ENCODE results near the gene EDIL3. TPM values are rescaled to one million over a fixed set of nuclear protein-coding genes. Genes with fewer than 3 reads are reported as not detected.

EDIL3 gene
- total and polyA plus RNA-seq, 10 of the 15 experiments (the other 5 are each of a cell fraction or from before 2014, with no cell fraction given) = 0.01 to 0.62 (median 0.20) TPM

DNA sequence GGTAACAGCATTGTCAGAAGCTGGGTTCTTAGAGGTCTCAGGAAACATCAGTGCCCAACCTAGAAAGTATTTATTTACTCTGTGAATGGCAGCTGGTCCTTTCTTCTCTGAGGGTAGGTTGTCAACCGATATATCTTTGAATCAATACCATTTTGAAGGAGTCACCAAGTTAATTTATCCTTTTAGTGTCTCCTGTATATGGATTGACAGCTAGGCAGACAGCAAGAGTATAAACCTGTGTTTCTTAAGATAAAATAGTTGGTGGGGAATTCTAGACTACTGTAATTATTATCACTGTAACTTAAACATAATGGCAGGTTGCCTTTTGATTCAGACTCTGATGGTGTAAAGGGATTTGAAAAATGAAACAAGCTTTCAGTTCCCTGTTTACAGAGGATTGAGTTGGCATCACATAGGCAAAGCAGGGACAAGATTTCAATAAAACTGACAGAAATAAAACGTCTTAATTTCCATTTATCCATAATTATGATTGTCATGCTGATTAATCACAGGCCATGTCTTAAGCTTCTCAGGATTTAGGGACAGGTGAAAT lies 473.2 kb downstream of the EDIL3 start:
- Histone ChIP-seq H3K79me2 (ENCODE audit: control insufficient read depth, insufficient read depth, low read length) (no peaks in the 10 kb centered on the region), H3K4me2 (ENCODE audit: control insufficient read depth, insufficient read depth) (no peak overlapping the region), H3K36me3 (ENCODE audit: control insufficient read depth in 2 of 2, insufficient read depth in 2 of 2, low read length in 1 of 2) (no peaks in the 10 kb centered on the region), H4K20me1 (ENCODE audit: control insufficient read depth, insufficient read depth) (no peaks in the 10 kb centered on the region), H3K27ac (ENCODE audit: control insufficient read depth, insufficient read depth) (no peak overlapping the region), H3K9me3 (replicated peaks; ENCODE audit: control insufficient read depth, insufficient read depth, low read length) (no peaks in the 10 kb centered on the region), H3K4me3 (no peak overlapping the region), H2AFZ (ENCODE audit: control insufficient read depth, low read depth, low read length) (no peak overlapping the region), H3K27me3 (replicated peaks in 1 of 2; ENCODE audit: control insufficient read depth in 2 of 2, insufficient read depth in 2 of 2, low read length in 1 of 2) (no peaks in the 10 kb centered on the region), H3K9ac (ENCODE audit: control insufficient read depth, insufficient read depth, low read length) (no peak overlapping the region), H3K4me1 (ENCODE audit: control insufficient read depth, insufficient read depth, low read length) (no peaks in the 10 kb centered on the region)
- ChIA-PET POLR2A (no interaction called here), SMC1A (ENCODE audit: uncharacterized antibody, unreplicated experiment) (interaction anchor here (1.6 to 1.8 kb wide), 2 partner anchors 8 to 15 kb away, joined by 3 to 15 read pairs; no protein-coding TSS in a partner anchor), CTCF (interaction anchor here (1.4 to 3.3 kb wide), 2 partner anchors 15 to 33 kb away, joined by 3 to 25 read pairs; no protein-coding TSS in a partner anchor), RAD21 (ENCODE audit: unreplicated experiment) (no interaction called here)
- WGBS (ENCODE audit: insufficient coverage, insufficient replicate concordance, low lambda C conversion rate, missing lambda C conversion rate) = 38% methylated on average over 2 of the region's 2 CpGs
- DNase-seq (ENCODE audit: low read depth, low spot score) (no peak), ATAC-seq (peak; percentile 76), FAIRE-seq (no peak)
- intact Hi-C loops (cut with micrococcal nuclease; ENCODE audit: unreplicated experiment) = no loop called here
- in situ Hi-C loops (cut with MboI) = no loop called here
- BruUV-seq (replicated peaks) = no TSS peak
- TF ChIP-seq JUNB (IDR thresholded peaks at IDR 0.05) = peak; percentile 66
- peak; percentile 65; the same call in 1 of the 2 replicates for TF ChIP-seq SPI1 (IDR thresholded peaks at IDR 0.05; ENCODE audit: borderline replicate concordance, insufficient read depth, low read depth, low read length)
- TF ChIP-seq YY1 (IDR thresholded peaks at IDR 0.05; ENCODE audit: low read depth, low read length) = no peak

DNA sequence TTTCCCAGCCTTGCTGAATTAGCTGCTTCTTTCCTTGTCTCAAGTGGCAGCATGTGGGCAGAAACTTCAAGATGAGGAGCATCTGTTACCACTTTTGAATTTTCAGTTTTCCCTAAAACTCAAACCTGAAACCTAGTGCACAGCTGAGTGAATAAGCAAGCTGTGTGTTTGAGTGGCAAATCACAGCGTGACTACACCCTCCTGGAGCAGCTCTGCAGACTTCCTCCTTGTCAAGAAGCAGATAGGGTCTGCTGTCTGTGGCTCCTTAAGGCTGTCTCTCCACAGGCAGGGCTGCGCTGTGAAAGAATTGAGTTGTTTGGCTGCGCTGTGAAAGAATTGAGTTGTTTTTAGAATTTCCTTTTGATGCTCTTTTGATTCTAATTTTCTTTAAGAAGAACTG lies 484.4 kb downstream of the EDIL3 start:
- RAD21 ChIA-PET (ENCODE audit: unreplicated experiment) = no interaction called here
- CTCF ChIA-PET = no interaction called here
- no TSS peak for BruUV-seq (replicated peaks)
- Histone ChIP-seq H3K9ac (ENCODE audit: control insufficient read depth, insufficient read depth, low read length) (no peak overlapping the region), H3K9me3 (replicated peaks; ENCODE audit: control insufficient read depth, insufficient read depth, low read length) (no peaks in the 10 kb centered on the region), H3K4me1 (ENCODE audit: control insufficient read depth, insufficient read depth, low read length) (no peaks in the 10 kb centered on the region), H3K36me3 (ENCODE audit: control insufficient read depth in 2 of 2, insufficient read depth in 2 of 2, low read length in 1 of 2) (no peaks in the 10 kb centered on the region), H3K79me2 (ENCODE audit: control insufficient read depth, insufficient read depth, low read length) (no peaks in the 10 kb centered on the region), H3K27ac (ENCODE audit: control insufficient read depth, insufficient read depth) (no peak overlapping the region), H3K4me2 (ENCODE audit: control insufficient read depth, insufficient read depth) (no peak overlapping the region), H4K20me1 (ENCODE audit: control insufficient read depth, insufficient read depth) (no peaks in the 10 kb centered on the region), H3K27me3 (replicated peaks in 1 of 2; ENCODE audit: control insufficient read depth in 2 of 2, insufficient read depth in 2 of 2, low read length in 1 of 2) (no peaks in the 10 kb centered on the region), H2AFZ (ENCODE audit: control insufficient read depth, low read depth, low read length) (no peak overlapping the region), H3K4me3 (no peak overlapping the region)
- 45% methylated on average over 3 of the region's 3 CpGs for WGBS (ENCODE audit: insufficient coverage, insufficient replicate concordance, low lambda C conversion rate, missing lambda C conversion rate)
- FAIRE-seq (no peak), ATAC-seq (no peak), DNase-seq (ENCODE audit: low read depth, low spot score) (no peak)
- intact Hi-C loops (cut with micrococcal nuclease; ENCODE audit: unreplicated experiment) = no loop called here
- SMC1A ChIA-PET (ENCODE audit: uncharacterized antibody, unreplicated experiment) = interaction anchor here (1.1 to 1.6 kb wide), 2 partner anchors 8 to 9 kb away, joined by 3 read pairs; no protein-coding TSS in a partner anchor
- in situ Hi-C loops (cut with MboI) = no loop called here
- POLR2A ChIA-PET = no interaction called here
- TF ChIP-seq, protein P1, sequence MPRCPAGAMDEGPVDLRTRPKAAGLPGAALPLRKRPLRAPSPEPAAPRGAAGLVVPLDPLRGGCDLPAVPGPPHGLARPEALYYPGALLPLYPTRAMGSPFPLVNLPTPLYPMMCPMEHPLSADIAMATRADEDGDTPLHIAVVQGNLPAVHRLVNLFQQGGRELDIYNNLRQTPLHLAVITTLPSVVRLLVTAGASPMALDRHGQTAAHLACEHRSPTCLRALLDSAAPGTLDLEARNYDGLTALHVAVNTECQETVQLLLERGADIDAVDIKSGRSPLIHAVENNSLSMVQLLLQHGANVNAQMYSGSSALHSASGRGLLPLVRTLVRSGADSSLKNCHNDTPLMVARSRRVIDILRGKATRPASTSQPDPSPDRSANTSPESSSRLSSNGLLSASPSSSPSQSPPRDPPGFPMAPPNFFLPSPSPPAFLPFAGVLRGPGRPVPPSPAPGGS (IDR thresholded peaks at IDR 0.05; ENCODE audit: borderline replicate concordance, insufficient read depth, low read depth, low read length, poor library complexity, severe bottlenecking) = no peak
- TF ChIP-seq HDAC2 (IDR thresholded peaks at IDR 0.05) = no peak
- TF ChIP-seq PAX5 (IDR thresholded peaks at IDR 0.05; ENCODE audit: borderline replicate concordance, low read depth, low read length) = no peak
- no peak for TF ChIP-seq HDGF (IDR thresholded peaks at IDR 0.05)
- TF ChIP-seq, protein P2, sequence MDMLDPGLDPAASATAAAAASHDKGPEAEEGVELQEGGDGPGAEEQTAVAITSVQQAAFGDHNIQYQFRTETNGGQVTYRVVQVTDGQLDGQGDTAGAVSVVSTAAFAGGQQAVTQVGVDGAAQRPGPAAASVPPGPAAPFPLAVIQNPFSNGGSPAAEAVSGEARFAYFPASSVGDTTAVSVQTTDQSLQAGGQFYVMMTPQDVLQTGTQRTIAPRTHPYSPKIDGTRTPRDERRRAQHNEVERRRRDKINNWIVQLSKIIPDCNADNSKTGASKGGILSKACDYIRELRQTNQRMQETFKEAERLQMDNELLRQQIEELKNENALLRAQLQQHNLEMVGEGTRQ (IDR thresholded peaks at IDR 0.05; ENCODE audit: borderline replicate concordance, low read depth, low read length) = no peak
- TF ChIP-seq, protein P3, sequence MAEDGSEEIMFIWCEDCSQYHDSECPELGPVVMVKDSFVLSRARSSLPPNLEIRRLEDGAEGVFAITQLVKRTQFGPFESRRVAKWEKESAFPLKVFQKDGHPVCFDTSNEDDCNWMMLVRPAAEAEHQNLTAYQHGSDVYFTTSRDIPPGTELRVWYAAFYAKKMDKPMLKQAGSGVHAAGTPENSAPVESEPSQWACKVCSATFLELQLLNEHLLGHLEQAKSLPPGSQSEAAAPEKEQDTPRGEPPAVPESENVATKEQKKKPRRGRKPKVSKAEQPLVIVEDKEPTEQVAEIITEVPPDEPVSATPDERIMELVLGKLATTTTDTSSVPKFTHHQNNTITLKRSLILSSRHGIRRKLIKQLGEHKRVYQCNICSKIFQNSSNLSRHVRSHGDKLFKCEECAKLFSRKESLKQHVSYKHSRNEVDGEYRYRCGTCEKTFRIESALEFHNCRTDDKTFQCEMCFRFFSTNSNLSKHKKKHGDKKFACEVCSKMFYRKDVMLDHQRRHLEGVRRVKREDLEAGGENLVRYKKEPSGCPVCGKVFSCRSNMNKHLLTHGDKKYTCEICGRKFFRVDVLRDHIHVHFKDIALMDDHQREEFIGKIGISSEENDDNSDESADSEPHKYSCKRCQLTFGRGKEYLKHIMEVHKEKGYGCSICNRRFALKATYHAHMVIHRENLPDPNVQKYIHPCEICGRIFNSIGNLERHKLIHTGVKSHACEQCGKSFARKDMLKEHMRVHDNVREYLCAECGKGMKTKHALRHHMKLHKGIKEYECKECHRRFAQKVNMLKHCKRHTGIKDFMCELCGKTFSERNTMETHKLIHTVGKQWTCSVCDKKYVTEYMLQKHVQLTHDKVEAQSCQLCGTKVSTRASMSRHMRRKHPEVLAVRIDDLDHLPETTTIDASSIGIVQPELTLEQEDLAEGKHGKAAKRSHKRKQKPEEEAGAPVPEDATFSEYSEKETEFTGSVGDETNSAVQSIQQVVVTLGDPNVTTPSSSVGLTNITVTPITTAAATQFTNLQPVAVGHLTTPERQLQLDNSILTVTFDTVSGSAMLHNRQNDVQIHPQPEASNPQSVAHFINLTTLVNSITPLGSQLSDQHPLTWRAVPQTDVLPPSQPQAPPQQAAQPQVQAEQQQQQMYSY (CRISPR knock-in tag; IDR thresholded peaks at IDR 0.05) = no peak
- TF ChIP-seq CREB1 (IDR thresholded peaks at IDR 0.05; ENCODE audit: low read depth) = no peak
- TF ChIP-seq SREBF2 (IDR thresholded peaks at IDR 0.05; ENCODE audit: low read length) = no peak
- TF ChIP-seq RCOR1 (conservative IDR thresholded peaks at IDR 0.05; ENCODE audit: low read depth, low read length) = no peak
